AG08395 (cell line): ENCODE results near the gene CDH4.

Experiments used
- DNase-seq: peaks from one replicate; pipeline ENCODE4 v3.0.0; 2012; ENCODE audit warnings: mixed read lengths, low spot score

The CDH4 gene

GRCh38 chr20:61608275-61609085 lies 356.4 kb downstream of the CDH4 start:
- peak; percentile 14 for DNase-seq

- DNase-seq, result no peak
Observed at GRCh38 chr20:61609461-61609860, 357.4 kb downstream of the CDH4 start.

GRCh38 chr20:61611401-61612180 lies 359.5 kb downstream of the CDH4 start:
- DNase-seq, result no peak

GRCh38 chr20:61613917-61614705 lies 362.1 kb downstream of the CDH4 start:
- no peak for DNase-seq

GRCh38 chr20:61614706-61615100 lies 362.6 kb downstream of the CDH4 start:
- DNase-seq, result no peak

GRCh38 chr20:61615806-61616205 lies 363.7 kb downstream of the CDH4 start:
- no peak for DNase-seq

- DNase-seq, result no peak
Observed at GRCh38 chr20:61619751-61620150, 367.7 kb downstream of the CDH4 start.

GRCh38 chr20:61620174-61620573 lies 368.1 kb downstream of the CDH4 start:
- DNase-seq, result no peak

GRCh38 chr20:61621035-61621730 lies 369.1 kb downstream of the CDH4 start:
- no peak for DNase-seq

- DNase-seq, result no peak
Observed at GRCh38 chr20:61621852-61622251, 369.8 kb downstream of the CDH4 start.

- no peak for DNase-seq
Observed at GRCh38 chr20:61623451-61623850, 371.4 kb downstream of the CDH4 start.

GRCh38 chr20:61625246-61625645 lies 373.2 kb downstream of the CDH4 start:
- DNase-seq, result no peak

- DNase-seq, result no peak
Observed at GRCh38 chr20:61626412-61626811, 374.4 kb downstream of the CDH4 start.

GRCh38 chr20:61627791-61628415 lies 375.8 kb downstream of the CDH4 start:
- DNase-seq, result no peak

- no peak for DNase-seq
Observed at GRCh38 chr20:61628480-61628879, 376.4 kb downstream of the CDH4 start.

GRCh38 chr20:61628901-61629601 lies 377.0 kb downstream of the CDH4 start:
- no peak for DNase-seq

- DNase-seq, result no peak
Observed at GRCh38 chr20:61629602-61630390, 377.7 kb downstream of the CDH4 start.

GRCh38 chr20:61630391-61630650 lies 378.3 kb downstream of the CDH4 start:
- no peak for DNase-seq

- DNase-seq, result no peak
Observed at GRCh38 chr20:61630816-61631215, 378.8 kb downstream of the CDH4 start.

GRCh38 chr20:61631751-61632150 lies 379.7 kb downstream of the CDH4 start:
- DNase-seq, result no peak
